NCI-H2227 (cell line): ENCODE data around the gene PRDX4.
"Not testable (repeated sequence)": the region's sequence is repeated elsewhere in the genome, so short reads cannot be mapped to it uniquely, and the experiment has no call there.

ENCODE experiments used
- DNase-seq: peaks from one replicate; lab custom pipeline; 2025; ENCODE audit not compliant: unreplicated experiment; lab: John Stamatoyannopoulos, UW

The PRDX4 gene

GRCh38 chrX:23667239-23668177 is at the start of gene PRDX4:
TSS of gene PRDX4 (plus strand) at chrX:23667493. CDS start at chrX:23667571, 78 bp downstream.
- DNase-seq: peak; percentile 95

- DNase-seq: no peak
Measured at GRCh38 chrX:23621621-23622265, 45.5 kb upstream of the PRDX4 start.

GRCh38 chrX:23623797-23624196 is 43.5 kb upstream of the PRDX4 start:
- DNase-seq: no peak

- no peak for DNase-seq
Measured at GRCh38 chrX:23626651-23627050, 40.6 kb upstream of the PRDX4 start.

GRCh38 chrX:23628131-23628530 is 39.2 kb upstream of the PRDX4 start:
- DNase-seq: no peak

- DNase-seq: no peak
Measured at GRCh38 chrX:23631136-23631535, 36.2 kb upstream of the PRDX4 start.

GRCh38 chrX:23633834-23634580 is 33.3 kb upstream of the PRDX4 start:
- no peak for DNase-seq

GRCh38 chrX:23637187-23637586 is 30.1 kb upstream of the PRDX4 start:
- DNase-seq: no peak

- DNase-seq: no peak
Measured at GRCh38 chrX:23643020-23643419, 24.3 kb upstream of the PRDX4 start.

GRCh38 chrX:23644744-23645143 is 22.5 kb upstream of the PRDX4 start:
- DNase-seq: no peak

- DNase-seq: no peak
Measured at GRCh38 chrX:23656091-23656490, 11.2 kb upstream of the PRDX4 start.

GRCh38 chrX:23656684-23657083 is 10.6 kb upstream of the PRDX4 start:
- DNase-seq: no peak

GRCh38 chrX:23659339-23659738 is 8.0 kb upstream of the PRDX4 start:
- DNase-seq: no peak

- not testable (repeated sequence) for DNase-seq
Measured at GRCh38 chrX:23660083-23660765, 7.1 kb upstream of the PRDX4 start.

- DNase-seq: no peak
Measured at GRCh38 chrX:23660766-23661132, 6.5 kb upstream of the PRDX4 start.

GRCh38 chrX:23661671-23662070 is 5.6 kb upstream of the PRDX4 start:
- DNase-seq: no peak

GRCh38 chrX:23662187-23662586 is 5.1 kb upstream of the PRDX4 start:
- no peak for DNase-seq

GRCh38 chrX:23662853-23663252 is 4.4 kb upstream of the PRDX4 start:
- no peak for DNase-seq

- no peak for DNase-seq
Measured at GRCh38 chrX:23664496-23664895, 2.8 kb upstream of the PRDX4 start.

- no peak for DNase-seq
Measured at GRCh38 chrX:23666282-23666681, 1.0 kb upstream of the PRDX4 start.

GRCh38 chrX:23668335-23668734 is 1.0 kb downstream of the PRDX4 start:
- DNase-seq: no peak
